GM18868 (cell line): ENCODE measurements around the gene TRAK1.

Source experiments
- ATAC-seq: cut with Tn5 transposase; IDR thresholded peaks from one replicate; pipeline ENCODE4 v1.9.1; 2021; ENCODE audit warnings: mild to moderate bottlenecking, moderate library complexity; ENCODE audit not compliant: unreplicated experiment

Gene TRAK1

GRCh38 chr3:42267878-42268277 lies 176.7 kb downstream of the TRAK1 start:
- no peak for ATAC-seq

- no peak for ATAC-seq
These were observed 178.5 kb downstream of the TRAK1 start for GRCh38 chr3:42269647-42270046.

GRCh38 chr3:42270561-42270960 lies 179.4 kb downstream of the TRAK1 start:
- ATAC-seq = no peak

GRCh38 chr3:42271786-42272185 lies 180.6 kb downstream of the TRAK1 start:
- no peak for ATAC-seq

GRCh38 chr3:42273361-42273760 lies 182.2 kb downstream of the TRAK1 start:
- no peak for ATAC-seq

GRCh38 chr3:42274266-42274665 lies 183.1 kb downstream of the TRAK1 start:
- ATAC-seq = no peak

- no peak for ATAC-seq
These were observed 184.1 kb downstream of the TRAK1 start for GRCh38 chr3:42275217-42275616.
